Activated T-cell treated with anti-CD3 and anti-CD28 coated beads for 24 hours (primary cell): ENCODE measurements around the gene AP1M1.
"Not testable (repeated sequence)": the region's sequence is repeated elsewhere in the genome, so short reads cannot be mapped to it uniquely, and the experiment has no call there.

Experiments used
- DNase-seq: peaks from one replicate; pipeline ENCODE4 v3.0.0-alpha.2; 2020; ENCODE audit warnings: low read depth

AP1M1 gene

GRCh38 chr19:16197622-16198369 is at the start of gene AP1M1:
TSS of gene AP1M1 (plus strand) at chr19:16197911. CDS start at chr19:16198027, 116 bp downstream.
- DNase-seq = peak; percentile 98

GRCh38 chr19:16148443-16149229 is 49.1 kb upstream of the AP1M1 start:
- no peak for DNase-seq

GRCh38 chr19:16153582-16154336 is 44.0 kb upstream of the AP1M1 start:
- DNase-seq = no peak

- DNase-seq = no peak
Measured at GRCh38 chr19:16154557-16154956, 43.2 kb upstream of the AP1M1 start.

GRCh38 chr19:16155128-16155527 is 42.6 kb upstream of the AP1M1 start:
- DNase-seq = no peak

GRCh38 chr19:16156904-16157303 is 40.8 kb upstream of the AP1M1 start:
- no peak for DNase-seq

- DNase-seq = no peak
Measured at GRCh38 chr19:16157601-16158000, 40.1 kb upstream of the AP1M1 start.

GRCh38 chr19:16159655-16160054 is 38.1 kb upstream of the AP1M1 start:
- no peak for DNase-seq

- no peak for DNase-seq
Measured at GRCh38 chr19:16160445-16160942, 37.2 kb upstream of the AP1M1 start.

- DNase-seq = peak; percentile 27
Measured at GRCh38 chr19:16160943-16161560, 36.7 kb upstream of the AP1M1 start.

- DNase-seq = peak; percentile 11
Measured at GRCh38 chr19:16161840-16162239, 35.9 kb upstream of the AP1M1 start.

GRCh38 chr19:16164222-16164890 is 33.4 kb upstream of the AP1M1 start:
- no peak for DNase-seq

- no peak for DNase-seq
Measured at GRCh38 chr19:16166417-16166816, 31.3 kb upstream of the AP1M1 start.

GRCh38 chr19:16167055-16167454 is 30.7 kb upstream of the AP1M1 start:
- no peak for DNase-seq

- no peak for DNase-seq
Measured at GRCh38 chr19:16168465-16169081, 29.1 kb upstream of the AP1M1 start.

- DNase-seq = no peak
Measured at GRCh38 chr19:16170134-16170533, 27.6 kb upstream of the AP1M1 start.

GRCh38 chr19:16175954-16176353 is 21.8 kb upstream of the AP1M1 start:
- no peak for DNase-seq

GRCh38 chr19:16178866-16179265 is 18.8 kb upstream of the AP1M1 start:
- DNase-seq = not testable (repeated sequence)

- no peak for DNase-seq
Measured at GRCh38 chr19:16180611-16181010, 17.1 kb upstream of the AP1M1 start.

GRCh38 chr19:16184665-16185122 is 13.0 kb upstream of the AP1M1 start:
- no peak for DNase-seq
